GM12878 (cell line): ENCODE measurements around the gene NKAIN4. TPM values are rescaled to one million over a fixed set of nuclear protein-coding genes. Genes with fewer than 3 reads are reported as not detected.

Experiments
- ATAC-seq: fragments of 200-7000 bp; cut with Tn5 transposase; 3 replicates; pipeline ENCODE4 v1.9.1; 2020; ENCODE audit warnings: mild to moderate bottlenecking, moderate library complexity
- BruUV-seq: library from RNA; stranded (reverse); fragments of 400-500 nt; replicated peaks from 2 replicates; lab custom pipeline; 2021; lab: Mats Ljungman, UMichigan
- CTCF ChIA-PET: fragments of 300-600 bp; sonication (Branson Sonifier 250); formaldehyde crosslinking; extraction: SDS; loops from one replicate; lab custom pipeline; 2021; ENCODE audit warnings: inconsistent platforms; lab: Yijun Ruan, JAX
- POLR2A ChIA-PET: fragments of 350-600 bp; formaldehyde crosslinking; extraction: SDS; loops from one replicate; lab custom pipeline; 2021; ENCODE audit warnings: inconsistent platforms; lab: Charles Lee
- RAD21 ChIA-PET: fragments of 300-600 bp; sonication (Branson Sonifier 250); formaldehyde crosslinking; loops from one replicate; lab custom pipeline; 2023; ENCODE audit warnings: antibody characterized with exemption; ENCODE audit not compliant: unreplicated experiment; lab: Charles Lee
- SMC1A ChIA-PET: fragments of 300-600 bp; sonication (Branson Sonifier 250); formaldehyde crosslinking; loops from one replicate; lab custom pipeline; 2023; ENCODE audit not compliant: unreplicated experiment, uncharacterized antibody; lab: Charles Lee
- DNase-seq: peaks from one replicate; pipeline ENCODE4 v3.0.0-alpha.2; 2011; ENCODE audit warnings: low read depth, low spot score
- FAIRE-seq: peaks from 3 replicates; lab custom pipeline; 2011; peaks lifted over from hg19 to GRCh38; lab: Jason Lieb, UNC
- H2AFZ ChIP-seq: 2 replicates; pipeline ENCODE4 v1.6.0; 2011; ENCODE audit warnings: low read depth, low read length, control low read depth; ENCODE audit not compliant: control insufficient read depth
- H3K27ac ChIP-seq: 2 replicates; pipeline ENCODE4 v1.5.1; 2011; ENCODE audit warnings: control low read depth; ENCODE audit not compliant: control insufficient read depth, insufficient read depth
- H3K27me3 ChIP-seq, 2 experiments: replicated peaks in 1 of 2; 2 replicates each; pipeline versions ENCODE4 v1.6.0 to v1.6.1; 2011; ENCODE audit warnings: low read length in 1 of 2; ENCODE audit not compliant: control insufficient read depth in 2 of 2, insufficient read depth in 2 of 2
- H3K36me3 ChIP-seq, 2 experiments: 2 replicates each; pipeline ENCODE4 v1.5.1; 2011; ENCODE audit warnings: low read length in 1 of 2; ENCODE audit not compliant: control insufficient read depth in 2 of 2, insufficient read depth in 2 of 2
- H3K4me1 ChIP-seq: 2 replicates; pipeline ENCODE4 v1.6.1; 2011; ENCODE audit warnings: mild to moderate bottlenecking, low read length, moderate library complexity, mixed read lengths; ENCODE audit not compliant: control insufficient read depth, insufficient read depth
- H3K4me2 ChIP-seq: 2 replicates; pipeline ENCODE4 v1.6.0; 2011; ENCODE audit warnings: control low read depth; ENCODE audit not compliant: control insufficient read depth, insufficient read depth
- H3K4me3 ChIP-seq: fragments of 200-600 bp; sonication (generic); 2 replicates; pipeline ENCODE4 v1.5.1; 2016
- H3K79me2 ChIP-seq: 2 replicates; pipeline ENCODE4 v1.6.0; 2011; ENCODE audit warnings: low read length; ENCODE audit not compliant: control insufficient read depth, insufficient read depth
- H3K9ac ChIP-seq: 2 replicates; pipeline ENCODE4 v1.8.0; 2011; ENCODE audit warnings: low read length, control low read depth, mixed read lengths; ENCODE audit not compliant: control insufficient read depth, insufficient read depth
- H3K9me3 ChIP-seq: replicated peaks from 3 replicates; pipeline ENCODE4 v1.5.1; 2011; ENCODE audit warnings: mild to moderate bottlenecking, low read length; ENCODE audit not compliant: control insufficient read depth, insufficient read depth
- H4K20me1 ChIP-seq: 2 replicates; pipeline ENCODE4 v1.6.0; 2011; ENCODE audit not compliant: control insufficient read depth, insufficient read depth
- CHD1 ChIP-seq: IDR thresholded peaks from 2 replicates; pipeline ENCODE4 v1.6.1; 2012; ENCODE audit warnings: low read depth, low read length, improper control_type of control experiment
- CTCF ChIP-seq, 3 experiments: IDR thresholded peaks in 2 of 3; conservative IDR thresholded peaks in 1 of 3; 2 replicates each; pipeline ENCODE4 v1.5.1; 2011; ENCODE audit warnings: low read depth in 3 of 3, low read length in 3 of 3, mild to moderate bottlenecking in 3 of 3, control low read depth in 2 of 3, moderate library complexity in 2 of 3, inconsistent platforms in 1 of 3, mixed read lengths in 1 of 3; ENCODE audit not compliant: control insufficient read depth in 2 of 3, insufficient read depth in 1 of 3; ENCODE audit errors: extremely low read depth in 1 of 3
- E2F8 ChIP-seq: fragments of 450-650 bp; IDR thresholded peaks from 2 replicates; pipeline ENCODE4 v1.6.1; 2018; ENCODE audit warnings: mild to moderate bottlenecking, low read depth, moderate library complexity; ENCODE audit not compliant: partially characterized antibody
- MYB ChIP-seq: fragments of 150-350 bp; IDR thresholded peaks from 2 replicates; pipeline ENCODE4 v1.6.1; 2014; ENCODE audit warnings: mild to moderate bottlenecking, low read depth, low read length, borderline replicate concordance
- NR2C2 ChIP-seq: IDR thresholded peaks from 2 replicates; pipeline ENCODE4 v1.6.1; 2011; ENCODE audit warnings: borderline replicate concordance, low read depth; ENCODE audit not compliant: control insufficient read depth, insufficient read length
- PML ChIP-seq: IDR thresholded peaks from 2 replicates; pipeline ENCODE4 v1.6.1; 2012; ENCODE audit warnings: low read length, inconsistent platforms
- RELB ChIP-seq: fragments of 450-650 bp; IDR thresholded peaks from 2 replicates; pipeline ENCODE4 v1.6.1; 2017; ENCODE audit warnings: low read depth, mild to moderate bottlenecking, moderate library complexity
- WGBS: methylation state at CpG from one replicate; pipeline ENCODE4 v1.1.6; 2016; ENCODE audit warnings: low lambda C conversion rate; ENCODE audit not compliant: insufficient replicate concordance, insufficient coverage; ENCODE audit errors: missing lambda C conversion rate; 5-methylcytosine and 5-hydroxymethylcytosine counted together
- in situ Hi-C: fragments of 300-500 bp; cut with MboI; formaldehyde crosslinking; loops from 9 replicates; pipeline ENCODE4 v1.14.3; 2018; ENCODE audit warnings: mixed read lengths
- intact Hi-C: fragments of 100-400 bp; cut with micrococcal nuclease; formaldehyde crosslinking; loops from one replicate; pipeline ENCODE4 v1.14.2; 2022; ENCODE audit not compliant: unreplicated experiment
- polyA plus RNA-seq, 11 experiments: library from polyadenylated mRNA; depleted of rRNA in 4 of 11; unstranded in 6 of 11; stranded (reverse) in 5 of 11; fragments of >200 nt; fragmentation: Nextera tagmentation in 4 of 11; fragmentation: Illumina TruSeq in 1 of 11; extraction: Ambion mirVana in 4 of 11; extraction: Trizol in 1 of 11; gene quantifications; 1 replicate in 1 of 11; 2 replicates in 10 of 11; pipeline versions ENCODE4 v1.2.1 to v1.2.3, GENCODE V29; 2011 to 2016; ENCODE audit warnings: inconsistent platforms in 2 of 11, missing spikeins in 2 of 11, low read depth in 1 of 11
- total RNA-seq, 4 experiments: library from RNA; depleted of rRNA in 3 of 4; stranded (reverse); fragments of >200 nt in 3 of 4; fragmentation: Illumina TruSeq in 1 of 4; extraction: Trizol in 1 of 4; gene quantifications; 2 replicates each; pipeline versions ENCODE4 v1.2.1 to v1.2.3, GENCODE V29; 2013 to 2021

The NKAIN4 gene
- total and polyA plus RNA-seq, 10 of the 15 experiments (the other 5 are each of a cell fraction or from before 2014, with no cell fraction given), result 0.11 TPM; not detected in 9

- POLR2A ChIA-PET, result no interaction called here
- Histone ChIP-seq H3K27ac (no peak overlapping the region), H3K9ac (no peak overlapping the region), H3K9me3 (no peaks in the 10 kb centered on the region), H3K4me1 (peaks cover 15% of the 10 kb centered on the region), H3K4me2 (no peak overlapping the region), H3K4me3 (no peak overlapping the region), H3K79me2 (peaks cover 18% of the 10 kb centered on the region), H3K27me3 (peaks cover 0 to 7% of the 10 kb centered on the region in 2 experiments; a peak in 2 of 4 replicates), H2AFZ (no peak overlapping the region), H4K20me1 (peaks cover 3% of the 10 kb centered on the region; the same call in 1 of the 2 replicates), H3K36me3 (no peaks in the 10 kb centered on the region)
- SMC1A ChIA-PET, result no interaction called here
- CTCF ChIA-PET, result interaction anchor here (1.0 kb wide), 1 partner anchor 32 kb away, joined by 3 read pairs; no protein-coding TSS in a partner anchor
- ATAC-seq (no peak), DNase-seq (no peak), FAIRE-seq (no peak)
- RAD21 ChIA-PET, result no interaction called here
- WGBS, result 52% methylated on average over 13 of the region's 13 CpGs
- no TSS peak for BruUV-seq
- intact Hi-C loops (no loop called here), in situ Hi-C loops (no loop called here)
- TF ChIP-seq MYB (no peak), RELB (no peak), CTCF (IDR thresholded peaks at IDR 0.05 in 2 of 3, conservative IDR thresholded peaks at IDR 0.05 in 1 of 3; ENCODE audit: control insufficient read depth in 2 of 3, extremely low read depth in 1 of 3, insufficient read depth in 1 of 3, low read depth in 3 of 3, low read length in 3 of 3) (0 out of 6 replicates have a peak, but pooled peaks of 1 of the 3 experiments have one; percentile 19), PML (no peak), E2F8 (no peak), NR2C2 (no peak), CHD1 (no peak)
Observed at GRCh38 chr20:63218701-63219446, 35.4 kb downstream of the NKAIN4 start.
